Measurements from ENCODE around the gene SLC23A2. TPM values are rescaled to one million over a fixed set of nuclear protein-coding genes. Genes with fewer than 3 reads are reported as not detected.

SLC23A2 gene
- total RNA-seq, 1 donor from 2014 or later: 20.8 TPM

- no peak overlapping the region for H3K4me2 ChIP-seq (ENCODE audit: low read length)
- FAIRE-seq (no peak), DNase-seq (ENCODE audit: low read depth) (no peak)
- no peak overlapping the region for H3K27ac ChIP-seq (ENCODE audit: low read depth, low read length)
- H3K79me2 ChIP-seq (ENCODE audit: insufficient read depth, low read length): no peaks in the 10 kb centered on the region
- Mint-ChIP-seq H3K36me3 (ENCODE audit: low read depth, unreplicated experiment) (no peaks in the 10 kb centered on the region), H3K27me3 (ENCODE audit: low read depth, unreplicated experiment) (peaks cover 8% of the 10 kb centered on the region), H3K27ac (ENCODE audit: unreplicated experiment) (no peak overlapping the region), H3K4me3 (ENCODE audit: unreplicated experiment) (no peak overlapping the region), H3K4me1 (ENCODE audit: low read depth, unreplicated experiment) (peaks cover 17% of the 10 kb centered on the region), H3K9me3 (ENCODE audit: unreplicated experiment) (peaks cover 3% of the 10 kb centered on the region)
- H4K20me1 ChIP-seq (ENCODE audit: insufficient read depth, low read length): no peaks in the 10 kb centered on the region
- H3K4me1 ChIP-seq (ENCODE audit: insufficient read depth, low read length): no peaks in the 10 kb centered on the region
- H2AFZ ChIP-seq (ENCODE audit: low read depth, low read length): no peak overlapping the region
- no peaks in the 10 kb centered on the region for H3K27me3 ChIP-seq (ENCODE audit: insufficient read depth, low read length)
- H3K9ac ChIP-seq (ENCODE audit: low read length): no peak overlapping the region
- no peak for TF ChIP-seq CTCF (IDR thresholded peaks at IDR 0.05; ENCODE audit: insufficient read depth, low read depth, low read length)
- no peak overlapping the region for H3K4me3 ChIP-seq (ENCODE audit: insufficient read depth, low read depth, low read length)
- H3K36me3 ChIP-seq (ENCODE audit: insufficient read depth, low read length): no peaks in the 10 kb centered on the region
- H3K9me3 ChIP-seq (ENCODE audit: insufficient read depth, low read depth, low read length): no peaks in the 10 kb centered on the region
These were observed 191.6 kb downstream of the SLC23A2 start for GRCh38 chr20:4809707-4810106.

- H3K9me3 Mint-ChIP-seq (ENCODE audit: unreplicated experiment): no peaks in the 10 kb centered on the region
- peaks cover 11% of the 10 kb centered on the region for H3K4me1 Mint-ChIP-seq (ENCODE audit: low read depth, unreplicated experiment)
- FAIRE-seq: no peak
These were observed 192.4 kb downstream of the SLC23A2 start for GRCh38 chr20:4808872-4809271.

More at GRCh38 chr20:4808872-4809271, 192.4 kb downstream of the SLC23A2 start:
- Histone ChIP-seq H3K4me3 (ENCODE audit: insufficient read depth, low read depth, low read length) (no peak overlapping the region), H3K4me2 (ENCODE audit: low read length) (no peak overlapping the region), H3K27me3 (ENCODE audit: insufficient read depth, low read length) (no peaks in the 10 kb centered on the region), H3K27ac (ENCODE audit: low read depth, low read length) (no peak overlapping the region), H4K20me1 (ENCODE audit: insufficient read depth, low read length) (no peaks in the 10 kb centered on the region), H3K36me3 (ENCODE audit: insufficient read depth, low read length) (no peaks in the 10 kb centered on the region), H3K4me1 (ENCODE audit: insufficient read depth, low read length) (no peaks in the 10 kb centered on the region), H3K9ac (ENCODE audit: low read length) (no peak overlapping the region), H2AFZ (ENCODE audit: low read depth, low read length) (no peak overlapping the region), H3K9me3 (ENCODE audit: insufficient read depth, low read depth, low read length) (no peaks in the 10 kb centered on the region), H3K79me2 (ENCODE audit: insufficient read depth, low read length) (no peaks in the 10 kb centered on the region)
- Mint-ChIP-seq H3K27ac (ENCODE audit: unreplicated experiment) (no peak overlapping the region), H3K36me3 (ENCODE audit: low read depth, unreplicated experiment) (no peaks in the 10 kb centered on the region), H3K4me3 (ENCODE audit: unreplicated experiment) (no peak overlapping the region), H3K27me3 (ENCODE audit: low read depth, unreplicated experiment) (peaks cover 8% of the 10 kb centered on the region)
- DNase-seq (ENCODE audit: low read depth): peak; percentile 30
- no peak for TF ChIP-seq CTCF (IDR thresholded peaks at IDR 0.05; ENCODE audit: insufficient read depth, low read depth, low read length)
- no peak for TF ChIP-seq EZH2 (IDR thresholded peaks at IDR 0.05; ENCODE audit: insufficient read depth, low read length)

Measured in astrocyte (in vitro differentiated cells and primary cell).